Keratinocyte (primary cell): ENCODE measurements around the gene SLC25A46. TPM values are rescaled to one million over a fixed set of nuclear protein-coding genes. Genes with fewer than 3 reads are reported as not detected.

Experiments used
- DNase-seq: peaks from one replicate; pipeline ENCODE4 v3.0.0-alpha.2; 2011; ENCODE audit warnings: low read depth, missing footprints, low spot score
- FAIRE-seq: peaks from 2 replicates; lab custom pipeline; 2011; peaks lifted over from hg19 to GRCh38; lab: Jason Lieb, UNC
- H2AFZ ChIP-seq: 2 replicates; pipeline ENCODE4 v1.6.0; 2012; ENCODE audit warnings: low read length, control low read depth, inconsistent platforms; ENCODE audit not compliant: control insufficient read depth
- H3K27ac ChIP-seq: 2 replicates; pipeline ENCODE4 v1.5.1; 2011; ENCODE audit warnings: low read length; ENCODE audit not compliant: control insufficient read depth, insufficient read depth
- H3K27me3 ChIP-seq: 3 replicates; pipeline ENCODE4 v1.6.0; 2011; ENCODE audit warnings: low read length; ENCODE audit not compliant: control insufficient read depth, insufficient read depth; ENCODE audit errors: extremely low read depth
- H3K36me3 ChIP-seq, 2 experiments: 2 replicates in 1 of 2; 3 replicates in 1 of 2; pipeline ENCODE4 v1.5.1; 2011; ENCODE audit warnings: low read length in 2 of 2, mild to moderate bottlenecking in 1 of 2; ENCODE audit not compliant: control insufficient read depth in 2 of 2, insufficient read depth in 2 of 2; ENCODE audit errors: extremely low read depth in 1 of 2
- H3K4me1 ChIP-seq: 3 replicates; pipeline ENCODE4 v1.5.1; 2011; ENCODE audit warnings: low read length; ENCODE audit not compliant: control insufficient read depth, insufficient read depth; ENCODE audit errors: extremely low read depth
- H3K4me2 ChIP-seq: 3 replicates; pipeline ENCODE4 v1.6.0; 2011; ENCODE audit warnings: low read depth, low read length; ENCODE audit not compliant: control insufficient read depth, insufficient read depth; ENCODE audit errors: extremely low read depth
- H3K4me3 ChIP-seq, 3 experiments: fragments of 200-600 bp in 1 of 3; sonication (generic) in 1 of 3; 2 replicates in 2 of 3; 3 replicates in 1 of 3; pipeline ENCODE4 v1.5.1; 2011 to 2016; ENCODE audit warnings: low read length in 3 of 3, mild to moderate bottlenecking in 3 of 3, control low read depth in 2 of 3, inconsistent platforms in 1 of 3, low read depth in 1 of 3, mixed read lengths in 1 of 3, mixed run types in 1 of 3, moderate library complexity in 1 of 3; ENCODE audit not compliant: control insufficient read depth in 2 of 3, insufficient read depth in 2 of 3; ENCODE audit errors: extremely low read depth in 1 of 3
- H3K79me2 ChIP-seq: 2 replicates; pipeline ENCODE4 v1.6.0; 2012; ENCODE audit warnings: low read length; ENCODE audit not compliant: control insufficient read depth, insufficient read depth
- H3K9ac ChIP-seq: 3 replicates; pipeline ENCODE4 v1.6.0; 2011; ENCODE audit warnings: low read length; ENCODE audit not compliant: control insufficient read depth, insufficient read depth; ENCODE audit errors: extremely low read depth
- H3K9me1 ChIP-seq: 3 replicates; pipeline ENCODE4 v1.6.0; 2011; ENCODE audit warnings: low read length; ENCODE audit not compliant: control insufficient read depth, insufficient read depth; ENCODE audit errors: extremely low read depth
- H3K9me3 ChIP-seq: 2 replicates; pipeline ENCODE4 v1.5.1; 2012; ENCODE audit warnings: low read depth, low read length; ENCODE audit not compliant: control insufficient read depth
- H4K20me1 ChIP-seq: 3 replicates; pipeline ENCODE4 v1.6.0; 2011; ENCODE audit warnings: low read length; ENCODE audit not compliant: control insufficient read depth, insufficient read depth; ENCODE audit errors: extremely low read depth
- CTCF ChIP-seq, 3 experiments: IDR thresholded peaks in 1 of 3; conservative IDR thresholded peaks in 1 of 3; optimal IDR thresholded peaks in 1 of 3; 2 replicates in 2 of 3; 3 replicates in 1 of 3; pipeline versions ENCODE3 to v1.5.1; 2011; ENCODE audit warnings: low read length in 3 of 3, mild to moderate bottlenecking in 3 of 3, moderate library complexity in 2 of 3, control low read depth in 1 of 3, inconsistent platforms in 1 of 3; ENCODE audit not compliant: insufficient read depth in 2 of 3; ENCODE audit errors: extremely low read depth in 1 of 3
- EZH2 ChIP-seq: IDR thresholded peaks from one replicate; pipeline ENCODE4 v1.6.1; 2012; ENCODE audit warnings: inconsistent platforms, mild to moderate bottlenecking, low read length, moderate library complexity
- dilution Hi-C: fragments of 300-500 bp; cut with MboI; formaldehyde crosslinking; loops from one replicate; pipeline ENCODE4 v1.7.0; 2020; ENCODE audit warnings: low sequenced_read_pairs; ENCODE audit not compliant: extremely low pct_ligation_motif_present
- polyA plus RNA-seq, 5 experiments: library from polyadenylated mRNA; depleted of rRNA in 3 of 5; stranded (reverse) in 3 of 5; stranded (forward) in 1 of 5; unstranded in 1 of 5; fragments of >200 nt; gene quantifications; 1 replicate in 1 of 5; 2 replicates in 3 of 5; 3 replicates in 1 of 5; pipeline versions ENCODE4 v1.2.1 to v1.2.3, GENCODE V29; 2011 to 2012; ENCODE audit warnings: missing spikeins in 2 of 5, low read depth in 1 of 5, low replicate concordance in 1 of 5

Gene SLC25A46
- polyA plus RNA-seq, 1 donor (not counting 4 experiments of a cell fraction or from before 2014, with no cell fraction given), result 56.2 TPM

- H3K9ac ChIP-seq, result peak overlapping the region; percentile 83
- DNase-seq (no peak), FAIRE-seq (no peak)
- H3K36me3 ChIP-seq, result no peaks in the 10 kb centered on the region
- peak overlapping the region; percentile 85 to 90 (median 89) for H3K4me3 ChIP-seq
- H2AFZ ChIP-seq, result peak overlapping the region; percentile 95
- TF ChIP-seq EZH2 (no peak), CTCF (optimal IDR thresholded peaks at IDR 0.05 in 1 of 3, IDR thresholded peaks at IDR 0.05 in 1 of 3, conservative IDR thresholded peaks at IDR 0.05 in 1 of 3; ENCODE audit: extremely low read depth in 1 of 3, insufficient read depth in 2 of 3, low read length in 3 of 3) (no peak)
- H4K20me1 ChIP-seq, result no peaks in the 10 kb centered on the region
- H3K27ac ChIP-seq, result peak overlapping the region; percentile 66
- peaks cover 20% of the 10 kb centered on the region for H3K79me2 ChIP-seq
- dilution Hi-C loops, result no loop called here
- no peaks in the 10 kb centered on the region for H3K27me3 ChIP-seq
- no peaks in the 10 kb centered on the region for H3K9me1 ChIP-seq
- no peaks in the 10 kb centered on the region for H3K9me3 ChIP-seq
- peaks cover 3% of the 10 kb centered on the region for H3K4me1 ChIP-seq
- peak overlapping the region; percentile 98 for H3K4me2 ChIP-seq
Measured at GRCh38 chr5:110738503-110738811, 350 bp upstream of the SLC25A46 start.

- no peaks in the 10 kb centered on the region for H3K9me1 ChIP-seq
- TF ChIP-seq CTCF (optimal IDR thresholded peaks at IDR 0.05 in 1 of 3, IDR thresholded peaks at IDR 0.05 in 1 of 3, conservative IDR thresholded peaks at IDR 0.05 in 1 of 3; ENCODE audit: extremely low read depth in 1 of 3, insufficient read depth in 2 of 3, low read length in 3 of 3), result no peak
- no peak for TF ChIP-seq EZH2
- H4K20me1 ChIP-seq, result no peaks in the 10 kb centered on the region
- dilution Hi-C loops, result no loop called here
- H3K4me3 ChIP-seq, result no peak overlapping the region
- no peaks in the 10 kb centered on the region for H3K79me2 ChIP-seq
- no peak overlapping the region for H3K9ac ChIP-seq
- no peaks in the 10 kb centered on the region for H3K9me3 ChIP-seq
- no peak for FAIRE-seq
- no peak overlapping the region for H3K27ac ChIP-seq
- peaks cover 3% of the 10 kb centered on the region for H3K4me1 ChIP-seq
- peaks cover 0 to 2% of the 10 kb centered on the region in 2 experiments for H3K36me3 ChIP-seq
- no peaks in the 10 kb centered on the region for H3K27me3 ChIP-seq
- H2AFZ ChIP-seq, result no peak overlapping the region
- no peak for DNase-seq
- no peak overlapping the region for H3K4me2 ChIP-seq
Measured at GRCh38 chr5:110751902-110752762, 13.3 kb downstream of the SLC25A46 start.
